ENCODE measurements around the gene DHRS7C.
"Not testable (repeated sequence)": the region's sequence is repeated elsewhere in the genome, so short reads cannot be mapped to it uniquely, and the experiment has no call there.

The DHRS7C gene

DNA sequence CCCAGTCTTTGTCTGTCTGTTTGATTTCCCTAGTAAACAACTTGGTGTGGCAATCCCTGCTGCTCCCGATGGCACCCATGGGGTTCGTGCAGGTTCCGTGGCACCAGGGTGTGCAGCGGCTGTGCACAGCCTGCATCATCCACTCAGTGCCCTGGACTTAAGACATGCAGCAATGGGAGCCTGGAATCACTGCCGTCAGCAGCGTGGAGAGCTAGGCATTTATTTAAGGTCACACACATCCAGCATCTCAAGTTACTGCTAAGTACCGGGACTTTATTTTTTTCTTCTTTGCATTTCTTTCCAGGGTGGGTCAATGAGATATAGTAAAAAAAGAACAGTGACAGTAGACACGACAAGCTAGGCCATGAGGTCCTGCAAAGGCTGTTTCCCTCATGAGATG lies 2.8 kb downstream of the DHRS7C start:
- no peak for ATAC-seq
- TF ChIP-seq, protein P1, sequence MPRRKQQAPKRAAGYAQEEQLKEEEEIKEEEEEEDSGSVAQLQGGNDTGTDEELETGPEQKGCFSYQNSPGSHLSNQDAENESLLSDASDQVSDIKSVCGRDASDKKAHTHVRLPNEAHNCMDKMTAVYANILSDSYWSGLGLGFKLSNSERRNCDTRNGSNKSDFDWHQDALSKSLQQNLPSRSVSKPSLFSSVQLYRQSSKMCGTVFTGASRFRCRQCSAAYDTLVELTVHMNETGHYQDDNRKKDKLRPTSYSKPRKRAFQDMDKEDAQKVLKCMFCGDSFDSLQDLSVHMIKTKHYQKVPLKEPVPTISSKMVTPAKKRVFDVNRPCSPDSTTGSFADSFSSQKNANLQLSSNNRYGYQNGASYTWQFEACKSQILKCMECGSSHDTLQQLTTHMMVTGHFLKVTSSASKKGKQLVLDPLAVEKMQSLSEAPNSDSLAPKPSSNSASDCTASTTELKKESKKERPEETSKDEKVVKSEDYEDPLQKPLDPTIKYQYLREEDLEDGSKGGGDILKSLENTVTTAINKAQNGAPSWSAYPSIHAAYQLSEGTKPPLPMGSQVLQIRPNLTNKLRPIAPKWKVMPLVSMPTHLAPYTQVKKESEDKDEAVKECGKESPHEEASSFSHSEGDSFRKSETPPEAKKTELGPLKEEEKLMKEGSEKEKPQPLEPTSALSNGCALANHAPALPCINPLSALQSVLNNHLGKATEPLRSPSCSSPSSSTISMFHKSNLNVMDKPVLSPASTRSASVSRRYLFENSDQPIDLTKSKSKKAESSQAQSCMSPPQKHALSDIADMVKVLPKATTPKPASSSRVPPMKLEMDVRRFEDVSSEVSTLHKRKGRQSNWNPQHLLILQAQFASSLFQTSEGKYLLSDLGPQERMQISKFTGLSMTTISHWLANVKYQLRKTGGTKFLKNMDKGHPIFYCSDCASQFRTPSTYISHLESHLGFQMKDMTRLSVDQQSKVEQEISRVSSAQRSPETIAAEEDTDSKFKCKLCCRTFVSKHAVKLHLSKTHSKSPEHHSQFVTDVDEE (CRISPR knock-in tag; IDR thresholded peaks at IDR 0.05), result no peak
- TF ChIP-seq, protein P2, sequence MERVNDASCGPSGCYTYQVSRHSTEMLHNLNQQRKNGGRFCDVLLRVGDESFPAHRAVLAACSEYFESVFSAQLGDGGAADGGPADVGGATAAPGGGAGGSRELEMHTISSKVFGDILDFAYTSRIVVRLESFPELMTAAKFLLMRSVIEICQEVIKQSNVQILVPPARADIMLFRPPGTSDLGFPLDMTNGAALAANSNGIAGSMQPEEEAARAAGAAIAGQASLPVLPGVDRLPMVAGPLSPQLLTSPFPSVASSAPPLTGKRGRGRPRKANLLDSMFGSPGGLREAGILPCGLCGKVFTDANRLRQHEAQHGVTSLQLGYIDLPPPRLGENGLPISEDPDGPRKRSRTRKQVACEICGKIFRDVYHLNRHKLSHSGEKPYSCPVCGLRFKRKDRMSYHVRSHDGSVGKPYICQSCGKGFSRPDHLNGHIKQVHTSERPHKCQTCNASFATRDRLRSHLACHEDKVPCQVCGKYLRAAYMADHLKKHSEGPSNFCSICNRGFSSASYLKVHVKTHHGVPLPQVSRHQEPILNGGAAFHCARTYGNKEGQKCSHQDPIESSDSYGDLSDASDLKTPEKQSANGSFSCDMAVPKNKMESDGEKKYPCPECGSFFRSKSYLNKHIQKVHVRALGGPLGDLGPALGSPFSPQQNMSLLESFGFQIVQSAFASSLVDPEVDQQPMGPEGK (CRISPR knock-in tag; IDR thresholded peaks at IDR 0.05; ENCODE audit: borderline replicate concordance), result no peak
- TF ChIP-seq ZFP3 (CRISPR knock-in tag; IDR thresholded peaks at IDR 0.05), result no peak
- TF ChIP-seq ISL1 (CRISPR knock-in tag; IDR thresholded peaks at IDR 0.05), result no peak
- no peak for TF ChIP-seq ESRRG (CRISPR knock-in tag; IDR thresholded peaks at IDR 0.05)
- TF ChIP-seq OSR1 (CRISPR knock-in tag; IDR thresholded peaks at IDR 0.05), result no peak
- TF ChIP-seq ZNF70 (CRISPR knock-in tag; IDR thresholded peaks at IDR 0.05), result no peak
- TF ChIP-seq ARNTL (CRISPR knock-in tag; IDR thresholded peaks at IDR 0.05; ENCODE audit: borderline replicate concordance, low read depth), result no peak
- TF ChIP-seq ZC3H10 (CRISPR knock-in tag; IDR thresholded peaks at IDR 0.05), result no peak
- TF ChIP-seq, protein P3, sequence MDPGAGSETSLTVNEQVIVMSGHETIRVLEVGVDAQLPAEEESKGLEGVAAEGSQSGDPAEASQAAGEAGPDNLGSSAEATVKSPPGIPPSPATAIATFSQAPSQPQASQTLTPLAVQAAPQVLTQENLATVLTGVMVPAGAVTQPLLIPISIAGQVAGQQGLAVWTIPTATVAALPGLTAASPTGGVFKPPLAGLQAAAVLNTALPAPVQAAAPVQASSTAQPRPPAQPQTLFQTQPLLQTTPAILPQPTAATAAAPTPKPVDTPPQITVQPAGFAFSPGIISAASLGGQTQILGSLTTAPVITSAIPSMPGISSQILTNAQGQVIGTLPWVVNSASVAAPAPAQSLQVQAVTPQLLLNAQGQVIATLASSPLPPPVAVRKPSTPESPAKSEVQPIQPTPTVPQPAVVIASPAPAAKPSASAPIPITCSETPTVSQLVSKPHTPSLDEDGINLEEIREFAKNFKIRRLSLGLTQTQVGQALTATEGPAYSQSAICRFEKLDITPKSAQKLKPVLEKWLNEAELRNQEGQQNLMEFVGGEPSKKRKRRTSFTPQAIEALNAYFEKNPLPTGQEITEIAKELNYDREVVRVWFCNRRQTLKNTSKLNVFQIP (CRISPR knock-in tag; IDR thresholded peaks at IDR 0.05; ENCODE audit: borderline replicate concordance, low read depth), result no peak
- TF ChIP-seq GLIS3 (CRISPR knock-in tag; IDR thresholded peaks at IDR 0.05), result no peak
- TF ChIP-seq, protein P4, sequence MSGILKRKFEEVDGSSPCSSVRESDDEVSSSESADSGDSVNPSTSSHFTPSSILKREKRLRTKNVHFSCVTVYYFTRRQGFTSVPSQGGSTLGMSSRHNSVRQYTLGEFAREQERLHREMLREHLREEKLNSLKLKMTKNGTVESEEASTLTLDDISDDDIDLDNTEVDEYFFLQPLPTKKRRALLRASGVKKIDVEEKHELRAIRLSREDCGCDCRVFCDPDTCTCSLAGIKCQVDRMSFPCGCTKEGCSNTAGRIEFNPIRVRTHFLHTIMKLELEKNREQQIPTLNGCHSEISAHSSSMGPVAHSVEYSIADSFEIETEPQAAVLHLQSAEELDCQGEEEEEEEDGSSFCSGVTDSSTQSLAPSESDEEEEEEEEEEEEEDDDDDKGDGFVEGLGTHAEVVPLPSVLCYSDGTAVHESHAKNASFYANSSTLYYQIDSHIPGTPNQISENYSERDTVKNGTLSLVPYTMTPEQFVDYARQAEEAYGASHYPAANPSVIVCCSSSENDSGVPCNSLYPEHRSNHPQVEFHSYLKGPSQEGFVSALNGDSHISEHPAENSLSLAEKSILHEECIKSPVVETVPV (CRISPR knock-in tag; IDR thresholded peaks at IDR 0.05), result no peak
- TF ChIP-seq SNAI2 (CRISPR knock-in tag; IDR thresholded peaks at IDR 0.05), result no peak
- no peak for TF ChIP-seq BACH2 (CRISPR knock-in tag; IDR thresholded peaks at IDR 0.05; ENCODE audit: borderline replicate concordance)
- no peak for TF ChIP-seq ZFP30 (CRISPR knock-in tag; IDR thresholded peaks at IDR 0.05)
- TF ChIP-seq RARB (CRISPR knock-in tag; IDR thresholded peaks at IDR 0.05), result no peak
- TF ChIP-seq ZNF8 (CRISPR knock-in tag; IDR thresholded peaks at IDR 0.05), result no peak
- no peak for TF ChIP-seq CREB5 (CRISPR knock-in tag; IDR thresholded peaks at IDR 0.05; ENCODE audit: low read depth)

DNA sequence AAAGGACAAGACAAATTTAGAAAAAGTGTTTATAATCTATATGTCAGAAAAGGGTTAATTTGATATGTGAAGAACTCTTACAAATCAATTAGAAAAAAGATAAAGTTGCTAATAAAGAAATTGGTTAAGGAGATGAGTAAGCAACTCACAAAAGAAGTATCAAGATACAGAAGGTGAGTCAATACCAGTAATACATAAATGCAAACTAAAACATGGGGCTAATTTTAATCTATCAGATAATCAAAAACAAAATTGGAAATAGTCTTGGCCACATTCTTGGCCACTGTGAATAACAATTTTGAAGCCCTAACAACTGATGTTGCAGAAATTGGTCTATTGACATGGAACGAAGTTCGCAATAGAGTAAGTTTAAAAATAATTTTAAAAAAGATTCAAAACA lies 6.8 kb downstream of the DHRS7C start:
- no peak for ATAC-seq
- TF ChIP-seq ZFP3 (CRISPR knock-in tag; IDR thresholded peaks at IDR 0.05) (no peak), RARB (CRISPR knock-in tag; IDR thresholded peaks at IDR 0.05) (no peak), ZNF8 (CRISPR knock-in tag; IDR thresholded peaks at IDR 0.05) (no peak), BACH2 (CRISPR knock-in tag; IDR thresholded peaks at IDR 0.05; ENCODE audit: borderline replicate concordance) (no peak), ZC3H10 (CRISPR knock-in tag; IDR thresholded peaks at IDR 0.05) (no peak), ESRRG (CRISPR knock-in tag; IDR thresholded peaks at IDR 0.05) (no peak), TCF4 (CRISPR knock-in tag; IDR thresholded peaks at IDR 0.05; ENCODE audit: borderline replicate concordance) (no peak), TOX (CRISPR knock-in tag; IDR thresholded peaks at IDR 0.05; ENCODE audit: borderline replicate concordance) (no peak), OSR1 (CRISPR knock-in tag; IDR thresholded peaks at IDR 0.05) (no peak), ZNF70 (CRISPR knock-in tag; IDR thresholded peaks at IDR 0.05) (no peak), GLIS3 (CRISPR knock-in tag; IDR thresholded peaks at IDR 0.05) (no peak), CREB5 (CRISPR knock-in tag; IDR thresholded peaks at IDR 0.05; ENCODE audit: low read depth) (no peak), ARNTL (CRISPR knock-in tag; IDR thresholded peaks at IDR 0.05; ENCODE audit: borderline replicate concordance, low read depth) (no peak)
- TF ChIP-seq, protein P1 (CRISPR knock-in tag; IDR thresholded peaks at IDR 0.05), result no peak
- TF ChIP-seq, protein P3 (CRISPR knock-in tag; IDR thresholded peaks at IDR 0.05; ENCODE audit: borderline replicate concordance, low read depth), result no peak
- TF ChIP-seq, protein P4 (CRISPR knock-in tag; IDR thresholded peaks at IDR 0.05), result no peak

DNA sequence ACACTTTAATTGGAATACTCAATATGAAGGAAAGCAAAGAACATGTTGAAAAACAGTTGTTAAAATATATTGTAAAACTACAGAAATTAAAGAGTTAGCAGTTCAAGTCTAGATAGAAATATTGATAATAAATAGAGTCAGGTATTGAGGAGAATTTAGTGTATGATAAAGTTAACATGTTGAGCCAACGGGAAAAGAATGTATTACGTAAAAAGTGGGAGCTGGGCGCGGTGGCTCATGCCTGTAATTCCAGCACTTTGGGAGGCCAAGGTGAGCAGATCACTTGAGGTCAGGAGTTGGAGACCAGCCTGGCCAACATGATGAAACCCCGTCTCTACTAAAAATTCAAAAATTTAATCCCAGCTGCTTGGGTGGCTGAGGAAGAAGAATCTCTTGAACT lies 7.9 kb downstream of the DHRS7C start:
- not testable (repeated sequence) for ATAC-seq

Data from SK-N-SH treated with all-trans-retinoic acid at 6 μM for 48 hours (cell line).